NCI-H146 treated with DMSO at 0.1 percent for 48 hours (cell line): Measurements from ENCODE around the gene ANKDD1B.
"Not testable (repeated sequence)": the region's sequence is repeated elsewhere in the genome, so short reads cannot be mapped to it uniquely, and the experiment has no call there.

Experiments
- DNase-seq: peaks from one replicate; lab custom pipeline; 2025; ENCODE audit not compliant: unreplicated experiment; lab: John Stamatoyannopoulos, UW

Gene ANKDD1B

GRCh38 chr5:75695472-75696351 lies 84.5 kb downstream of the ANKDD1B start:
- not testable (repeated sequence) for DNase-seq

GRCh38 chr5:75701856-75702255 lies 90.6 kb downstream of the ANKDD1B start:
- DNase-seq: no peak

- no peak for DNase-seq
Observed at GRCh38 chr5:75706016-75706415, 94.8 kb downstream of the ANKDD1B start.

GRCh38 chr5:75706775-75707174 lies 95.5 kb downstream of the ANKDD1B start:
- no peak for DNase-seq

GRCh38 chr5:75707911-75708509 lies 96.8 kb downstream of the ANKDD1B start:
- no peak for DNase-seq

- DNase-seq: no peak
Observed at GRCh38 chr5:75710637-75711036, 99.4 kb downstream of the ANKDD1B start.

GRCh38 chr5:75711151-75711550 lies 99.9 kb downstream of the ANKDD1B start:
- no peak for DNase-seq

- no peak for DNase-seq
Observed at GRCh38 chr5:75712091-75712490, 100.8 kb downstream of the ANKDD1B start.

GRCh38 chr5:75716715-75717081 lies 105.4 kb downstream of the ANKDD1B start:
- DNase-seq: no peak

GRCh38 chr5:75717082-75717922 lies 106.0 kb downstream of the ANKDD1B start, which contains the start of gene POC5:
POC5 (minus strand) TSS chr5:75717437; CDS start chr5:75712937, 4,500 bp downstream.
- peak; percentile 98 for DNase-seq

GRCh38 chr5:75720882-75721281 lies 109.6 kb downstream of the ANKDD1B start:
- no peak for DNase-seq
